HG02678 (cell line): ENCODE data around the gene MARF1.
"Not testable (repeated sequence)": the region's sequence is repeated elsewhere in the genome, so short reads cannot be mapped to it uniquely, and the experiment has no call there.

Experiments
- ATAC-seq: cut with Tn5 transposase; IDR thresholded peaks from one replicate; pipeline ENCODE4 v1.9.1; 2021; ENCODE audit warnings: mild to moderate bottlenecking, moderate library complexity; ENCODE audit not compliant: unreplicated experiment

MARF1 gene

DNA sequence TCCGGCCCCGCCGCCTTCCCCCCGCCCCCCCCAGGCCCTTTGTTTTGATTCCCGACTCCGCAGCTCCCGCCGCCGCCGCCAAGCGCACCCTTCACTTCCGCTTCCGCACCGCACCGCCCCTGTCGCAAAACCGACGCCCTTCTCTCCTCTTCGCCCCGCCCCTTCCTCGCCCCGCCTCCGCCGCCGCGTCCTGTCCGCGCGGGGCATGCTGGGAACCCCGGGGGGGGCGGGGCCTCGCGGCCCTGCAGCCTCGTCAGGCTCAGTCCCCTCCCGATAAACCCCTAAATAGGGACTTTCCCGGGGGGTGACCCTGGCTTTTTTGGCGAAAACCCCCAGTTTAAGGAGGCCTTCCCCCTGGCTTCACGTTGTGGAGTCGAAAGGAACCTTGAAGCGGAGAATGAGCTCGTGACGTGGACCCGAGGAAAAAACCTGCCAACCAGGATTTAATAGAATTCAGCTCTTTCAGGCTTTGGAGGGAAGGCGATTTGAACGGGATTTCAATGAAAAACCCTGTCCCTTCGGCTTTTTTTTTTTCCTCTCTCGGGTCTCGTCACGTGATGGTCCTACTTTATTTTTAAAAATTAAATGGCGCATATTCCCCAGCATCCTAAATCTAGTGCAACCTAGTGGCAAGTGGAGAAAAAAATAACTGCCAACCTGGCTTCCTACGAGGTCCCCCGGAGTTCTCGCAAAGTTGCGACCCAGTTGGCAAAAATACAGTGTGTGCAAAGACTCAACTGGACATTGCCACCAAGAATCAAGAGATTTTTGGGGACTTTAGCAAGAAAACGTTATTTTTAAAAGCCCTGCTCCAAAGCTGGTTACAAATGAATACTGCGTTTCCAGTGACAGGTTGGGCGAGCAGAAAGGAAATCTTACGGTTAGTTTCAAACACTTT is at the start of gene MARF1:
Gene MARF1, minus strand, starts transcription at position 107 of the 898 bp plus-strand sequence. CDS start 3,921 bp downstream, outside the sequence.
- ATAC-seq = peak; percentile 60

DNA sequence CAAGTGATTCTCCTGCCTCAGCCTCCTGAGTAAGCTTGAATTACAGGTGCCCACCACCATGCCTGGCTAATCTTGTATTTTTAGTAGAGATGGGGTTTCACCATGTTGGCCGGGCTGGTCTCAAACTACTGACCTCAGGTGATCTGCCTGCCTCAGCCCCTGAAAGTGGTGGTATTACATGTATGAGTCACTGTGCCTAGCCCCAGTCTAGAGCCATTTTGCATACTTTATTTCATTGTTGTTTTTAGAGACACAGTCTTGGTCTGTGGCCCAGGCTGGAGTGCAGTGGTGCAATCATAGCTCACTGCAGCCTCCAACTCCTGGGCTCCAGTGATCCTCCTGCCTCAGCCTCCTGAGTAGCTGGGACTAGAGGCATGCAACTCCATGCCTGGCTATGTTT is 49.6 kb upstream of the MARF1 start:
- not testable (repeated sequence) for ATAC-seq

GRCh38 chr16:15691046-15691445 is 48.1 kb upstream of the MARF1 start:
- ATAC-seq = no peak

DNA sequence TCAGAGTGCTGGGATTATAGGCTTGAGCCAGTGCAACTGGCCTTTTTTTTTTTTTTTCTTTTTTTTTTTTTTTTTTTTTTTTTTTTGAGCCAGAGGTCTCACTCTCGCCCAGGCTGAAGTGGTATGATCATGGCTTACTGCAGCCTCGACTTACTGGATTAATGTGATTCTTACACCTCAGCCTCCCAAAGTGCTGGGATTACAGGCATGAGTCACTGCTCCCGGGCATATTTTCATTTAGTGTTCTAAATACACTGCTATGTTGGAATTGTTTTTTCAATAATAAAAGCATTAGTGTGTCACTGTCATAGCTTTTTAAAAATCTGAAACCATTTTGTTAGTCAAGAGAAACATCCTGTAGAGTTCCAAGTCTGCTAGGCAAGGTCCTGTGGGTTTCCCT is 47.3 kb upstream of the MARF1 start:
- no peak for ATAC-seq

GRCh38 chr16:15689290-15689689 is 46.3 kb upstream of the MARF1 start:
- ATAC-seq = no peak

GRCh38 chr16:15686287-15686686 is 43.3 kb upstream of the MARF1 start:
- no peak for ATAC-seq

DNA sequence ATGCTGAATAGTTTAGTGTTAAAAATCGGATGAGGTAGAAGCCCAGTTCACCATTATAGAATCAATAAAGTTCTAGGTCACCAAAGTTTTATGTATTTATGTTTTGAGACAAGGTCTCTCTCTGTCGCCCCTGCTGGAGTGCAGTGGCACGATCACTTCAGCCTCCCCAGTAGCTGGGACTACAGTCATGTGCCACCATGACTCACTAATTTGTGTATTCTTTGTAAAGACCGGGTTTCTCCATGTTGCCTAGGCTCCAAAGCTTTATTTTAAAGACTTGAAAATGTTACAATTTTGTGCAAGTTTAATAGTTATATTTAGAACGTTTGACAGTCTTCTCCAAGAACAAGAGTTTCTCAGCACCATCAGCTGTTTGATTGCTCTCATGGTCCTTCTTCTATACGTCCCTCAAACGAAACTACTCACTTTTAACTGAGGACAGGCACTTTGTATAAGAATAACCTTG is 39.2 kb upstream of the MARF1 start:
- no peak for ATAC-seq

- ATAC-seq = no peak
Observed at GRCh38 chr16:15677447-15677846, 34.5 kb upstream of the MARF1 start.

DNA sequence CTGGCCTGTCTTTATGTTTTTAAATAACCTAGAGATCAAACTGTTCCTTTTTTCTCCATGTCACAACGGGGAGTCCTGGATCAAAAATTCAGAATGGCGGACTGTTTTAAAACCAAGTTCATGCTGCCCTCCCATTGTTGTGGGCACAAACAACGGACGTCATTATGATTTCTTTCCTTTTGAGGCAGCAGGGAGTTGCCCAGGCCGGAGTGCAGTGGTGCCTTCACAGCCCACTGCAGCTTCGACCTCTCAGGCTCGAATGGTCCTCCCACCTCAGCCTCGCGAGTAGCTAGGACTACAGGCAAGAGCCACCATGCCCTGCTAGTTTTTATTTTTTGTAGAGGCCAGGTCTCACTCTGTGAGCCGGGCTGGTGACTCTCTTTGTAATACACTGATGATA is 33.6 kb upstream of the MARF1 start:
- no peak for ATAC-seq

DNA sequence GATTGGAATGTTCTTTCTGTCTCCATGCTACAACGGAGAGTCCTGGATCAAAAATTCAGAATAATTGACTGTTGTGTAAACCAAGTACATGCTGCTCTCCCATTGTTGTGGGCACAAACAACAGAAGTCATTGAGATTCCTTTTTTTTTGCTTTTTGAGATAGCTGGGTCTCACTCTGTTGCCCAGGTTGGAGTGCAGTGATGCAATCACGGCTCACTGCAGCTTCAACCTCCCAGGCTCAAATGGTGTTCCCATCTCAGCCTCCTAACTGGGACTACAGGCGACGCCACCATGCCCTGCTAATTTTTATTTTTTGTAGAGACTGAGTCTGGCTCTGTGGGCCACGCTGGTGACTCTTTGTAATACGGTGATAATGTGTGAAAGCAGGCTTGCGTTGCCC is 31.6 kb upstream of the MARF1 start:
- no peak for ATAC-seq

- ATAC-seq = no peak
Observed at GRCh38 chr16:15672514-15673167, 29.7 kb upstream of the MARF1 start.

DNA sequence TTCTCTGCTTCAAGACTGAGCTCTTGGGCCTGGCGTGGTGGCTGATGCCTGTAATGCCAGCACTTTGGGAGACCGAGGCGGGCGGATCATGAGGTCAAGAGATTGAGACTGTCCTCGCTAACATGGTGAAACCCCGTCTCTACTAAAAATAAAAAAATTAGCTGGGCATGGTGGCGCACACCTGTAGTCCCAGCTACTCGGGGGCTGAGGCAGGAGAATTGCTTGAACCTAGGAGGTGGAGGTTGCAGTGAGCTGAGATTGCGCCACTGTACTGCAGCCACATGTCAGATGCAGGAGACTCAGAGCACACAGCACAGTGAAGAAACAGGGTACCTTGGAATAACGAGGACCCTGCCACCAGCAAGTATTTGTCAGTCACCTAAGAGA is 29.2 kb upstream of the MARF1 start:
- not testable (repeated sequence) for ATAC-seq

DNA sequence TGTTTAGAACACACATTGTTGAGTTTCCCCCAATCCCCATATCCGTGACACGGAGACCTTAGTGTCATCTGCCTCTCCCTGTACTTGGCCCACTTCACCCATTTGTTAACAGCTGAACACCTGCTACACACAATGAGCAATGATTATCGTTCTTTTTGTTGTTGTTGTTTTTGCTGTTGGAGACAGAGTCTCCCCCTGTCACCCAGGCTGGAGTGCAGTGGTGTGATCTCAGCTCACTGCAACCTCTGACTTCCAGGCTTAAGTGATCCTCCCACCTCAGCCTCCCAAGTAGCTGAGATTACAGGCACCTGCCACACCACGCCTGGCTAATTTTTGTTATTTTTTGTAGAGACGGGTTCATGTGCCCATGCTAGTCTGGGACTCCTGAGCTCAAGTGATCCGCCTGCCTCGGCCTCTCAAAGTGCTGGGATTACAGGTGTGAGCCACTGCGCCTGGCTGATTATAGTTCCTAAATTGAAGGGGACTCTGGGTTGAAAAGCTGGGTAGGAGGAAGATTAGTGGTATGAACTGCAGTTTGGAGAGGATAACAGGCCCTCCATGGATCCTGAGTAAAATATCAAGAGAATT is 28.7 kb upstream of the MARF1 start:
- no peak for ATAC-seq

- ATAC-seq = no peak
Observed at GRCh38 chr16:15667091-15667742, 24.3 kb upstream of the MARF1 start.

DNA sequence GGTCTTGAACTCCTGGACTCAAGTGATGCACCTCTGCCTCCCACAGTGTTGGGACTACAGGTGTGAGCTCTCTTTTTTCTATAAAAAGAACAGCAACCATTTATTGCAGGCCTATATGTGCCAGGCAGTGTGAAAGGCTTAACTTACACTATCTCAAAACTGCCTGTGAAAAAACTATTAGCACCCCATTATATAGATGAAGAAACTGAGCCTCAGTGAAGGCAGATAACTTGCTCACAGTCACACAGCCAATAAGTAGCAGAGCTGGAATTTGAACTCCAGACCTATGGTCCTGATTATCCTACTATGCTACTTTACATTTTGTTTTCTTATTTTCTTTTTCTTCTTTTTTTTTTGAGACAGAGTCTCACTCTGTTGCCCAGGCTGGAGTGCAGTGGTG is 22.2 kb upstream of the MARF1 start:
- ATAC-seq = no peak

DNA sequence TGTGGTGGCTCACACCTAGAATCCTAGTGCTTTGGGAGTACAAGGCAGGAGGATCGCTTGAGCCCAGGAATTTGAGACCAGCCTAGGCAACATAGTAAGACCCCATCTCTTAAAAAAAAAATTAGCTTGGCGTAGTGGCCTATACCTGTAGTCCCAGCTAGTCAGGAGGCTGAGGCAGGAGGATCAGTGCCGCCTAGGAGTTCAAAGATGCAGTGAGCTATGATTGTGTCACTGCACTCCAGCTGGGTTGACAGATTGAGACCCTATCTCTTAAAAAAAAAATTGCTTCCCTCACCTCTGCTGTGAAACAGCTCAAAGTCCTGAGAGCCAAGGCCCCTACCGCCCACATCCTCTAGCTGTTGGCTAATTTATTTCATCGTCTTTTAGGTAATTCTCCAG is 17.2 kb upstream of the MARF1 start:
- no peak for ATAC-seq

GRCh38 chr16:15658556-15658955 is 15.6 kb upstream of the MARF1 start:
- ATAC-seq = no peak

- no peak for ATAC-seq
Observed at GRCh38 chr16:15658149-15658548, 15.2 kb upstream of the MARF1 start.

GRCh38 chr16:15655561-15655960 is 12.6 kb upstream of the MARF1 start:
- ATAC-seq = not testable (repeated sequence)

DNA sequence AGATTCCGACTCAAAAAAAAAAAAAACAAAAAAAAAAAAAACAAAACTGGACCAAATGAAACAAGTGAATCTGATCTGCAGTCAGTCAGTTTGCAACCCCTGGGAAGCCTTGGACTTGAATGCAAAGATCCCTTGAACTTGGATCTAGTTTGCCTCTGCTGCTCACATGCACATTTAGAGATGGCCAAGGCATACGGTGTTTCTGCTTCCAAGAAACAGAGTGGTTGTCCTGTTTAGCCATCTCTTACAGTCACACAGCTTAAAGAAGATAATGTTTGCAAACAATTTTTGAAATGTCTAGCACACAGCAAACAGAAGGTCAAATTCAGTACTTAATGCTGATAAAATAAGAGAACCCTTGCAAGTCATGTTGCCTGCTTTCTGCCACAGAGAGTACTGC is 11.6 kb upstream of the MARF1 start:
- ATAC-seq = no peak

- ATAC-seq = no peak
Observed at GRCh38 chr16:15653227-15653626, 10.3 kb upstream of the MARF1 start.
